SU-DHL-6 (cell line): Measurements from ENCODE around the gene TULP4.

Source experiments
- H2AFZ ChIP-seq: fragments of 200-600 bp; sonication (generic); 2 replicates; pipeline ENCODE4 v1.6.1; 2014; ENCODE audit warnings: low read depth, mild to moderate bottlenecking, moderate library complexity, mixed read lengths, antibody characterized with exemption, low read length; ENCODE audit not compliant: severe bottlenecking
- H3F3A ChIP-seq: fragments of 200-600 bp; shearing (Covaris generic); 2 replicates; pipeline ENCODE4 v1.6.0; 2016; ENCODE audit warnings: antibody characterized with exemption, mild to moderate bottlenecking; ENCODE audit not compliant: insufficient read depth
- H3K27ac ChIP-seq: fragments of 200-600 bp; sonication (generic); 2 replicates; pipeline ENCODE4 v1.5.1; 2016; ENCODE audit warnings: low read depth, mild to moderate bottlenecking, low read length, moderate library complexity, mixed read lengths
- H3K27me3 ChIP-seq: fragments of 200-600 bp; sonication (generic), shearing (Covaris generic); 2 replicates; pipeline ENCODE4 v1.6.0; 2014; ENCODE audit warnings: mild to moderate bottlenecking, low read length
- H3K36me3 ChIP-seq: fragments of 200-600 bp; sonication (generic); 2 replicates; pipeline ENCODE4 v1.6.1; 2014; ENCODE audit warnings: mild to moderate bottlenecking, low read length, mixed read lengths
- H3K4me2 ChIP-seq: fragments of 300-600, 200-600 bp; shearing (Covaris generic), sonication (generic); 2 replicates; pipeline ENCODE4 v1.6.0; 2014; ENCODE audit warnings: low read length, low read depth, mild to moderate bottlenecking; ENCODE audit not compliant: poor library complexity, severe bottlenecking
- H3K4me3 ChIP-seq: fragments of 200-600 bp; sonication (generic); 2 replicates; pipeline ENCODE4 v1.5.1; 2014; ENCODE audit warnings: antibody characterized with exemption, low read length, mild to moderate bottlenecking, mixed read lengths; ENCODE audit not compliant: insufficient read depth, poor library complexity, severe bottlenecking
- H3K79me2 ChIP-seq: fragments of 200-600 bp; sonication (generic); 2 replicates; pipeline ENCODE4 v1.6.1; 2014; ENCODE audit warnings: mild to moderate bottlenecking, low read length, moderate library complexity; ENCODE audit not compliant: insufficient read depth
- H3K9ac ChIP-seq: fragments of 200-600 bp; sonication (generic); 2 replicates; pipeline ENCODE4 v1.7.0; 2014; ENCODE audit warnings: mild to moderate bottlenecking, low read length
- H3K9me2 ChIP-seq: fragments of 200-600 bp; sonication (generic); replicated peaks from 2 replicates; pipeline ENCODE4 v1.6.1; 2014; ENCODE audit warnings: low read length; ENCODE audit not compliant: insufficient read depth
- H3K9me3 ChIP-seq: fragments of 200-600 bp; sonication (generic); 2 replicates; pipeline ENCODE4 v1.6.1; 2014; ENCODE audit warnings: low read length, mixed read lengths; ENCODE audit not compliant: insufficient read depth
- H4K20me1 ChIP-seq: fragments of 200-600 bp; sonication (generic); 2 replicates; pipeline ENCODE4 v1.6.1; 2014; ENCODE audit warnings: low read depth, mild to moderate bottlenecking, antibody characterized with exemption, low read length, moderate library complexity, mixed read lengths
- EZH2phosphoT487 ChIP-seq: fragments of 200-600 bp; sonication (generic), shearing (Covaris generic); conservative IDR thresholded peaks from 2 replicates; pipeline ENCODE4 v1.6.1; 2018; ENCODE audit warnings: mild to moderate bottlenecking, antibody characterized with exemption, low read length, moderate library complexity, mixed read lengths
- TF ChIP-seq, protein P1 (sequence below): fragments of 200-600 bp; sonication (generic); IDR thresholded peaks from one replicate; pipeline ENCODE4 v1.5.1; 2017; ENCODE audit warnings: antibody characterized with exemption, mild to moderate bottlenecking, low read length, moderate library complexity; ENCODE audit not compliant: insufficient read depth, poor library complexity, severe bottlenecking

Gene TULP4

GRCh38 chr6:158557927-158558326 lies 245.7 kb downstream of the TULP4 start:
- Histone ChIP-seq H3K79me2 (peaks cover 23% of the 10 kb centered on the region), H3K36me3 (no peaks in the 10 kb centered on the region), H3K4me2 (no peak overlapping the region), H3K4me3 (no peak overlapping the region), H3K9ac (no peak overlapping the region), H3K9me3 (no peaks in the 10 kb centered on the region), H3K9me2 (no peaks in the 10 kb centered on the region), H3F3A (peaks cover 11% of the 10 kb centered on the region), H3K27ac (no peak overlapping the region), H4K20me1 (no peaks in the 10 kb centered on the region), H2AFZ (no peak overlapping the region), H3K27me3 (no peaks in the 10 kb centered on the region)
- TF ChIP-seq, protein P1, sequence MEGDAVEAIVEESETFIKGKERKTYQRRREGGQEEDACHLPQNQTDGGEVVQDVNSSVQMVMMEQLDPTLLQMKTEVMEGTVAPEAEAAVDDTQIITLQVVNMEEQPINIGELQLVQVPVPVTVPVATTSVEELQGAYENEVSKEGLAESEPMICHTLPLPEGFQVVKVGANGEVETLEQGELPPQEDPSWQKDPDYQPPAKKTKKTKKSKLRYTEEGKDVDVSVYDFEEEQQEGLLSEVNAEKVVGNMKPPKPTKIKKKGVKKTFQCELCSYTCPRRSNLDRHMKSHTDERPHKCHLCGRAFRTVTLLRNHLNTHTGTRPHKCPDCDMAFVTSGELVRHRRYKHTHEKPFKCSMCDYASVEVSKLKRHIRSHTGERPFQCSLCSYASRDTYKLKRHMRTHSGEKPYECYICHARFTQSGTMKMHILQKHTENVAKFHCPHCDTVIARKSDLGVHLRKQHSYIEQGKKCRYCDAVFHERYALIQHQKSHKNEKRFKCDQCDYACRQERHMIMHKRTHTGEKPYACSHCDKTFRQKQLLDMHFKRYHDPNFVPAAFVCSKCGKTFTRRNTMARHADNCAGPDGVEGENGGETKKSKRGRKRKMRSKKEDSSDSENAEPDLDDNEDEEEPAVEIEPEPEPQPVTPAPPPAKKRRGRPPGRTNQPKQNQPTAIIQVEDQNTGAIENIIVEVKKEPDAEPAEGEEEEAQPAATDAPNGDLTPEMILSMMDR = no peak
- no peak for TF ChIP-seq EZH2phosphoT487

GRCh38 chr6:158558415-158559306 lies 246.4 kb downstream of the TULP4 start:
- H3K9me3 ChIP-seq = no peaks in the 10 kb centered on the region
- TF ChIP-seq EZH2phosphoT487 = no peak
- TF ChIP-seq, protein P1 = no peak
- no peaks in the 10 kb centered on the region for H3K27me3 ChIP-seq
- H3K36me3 ChIP-seq = no peaks in the 10 kb centered on the region
- no peaks in the 10 kb centered on the region for H3K9me2 ChIP-seq
- no peak overlapping the region for H3K27ac ChIP-seq
- no peak overlapping the region for H3K9ac ChIP-seq
- no peaks in the 10 kb centered on the region for H4K20me1 ChIP-seq
- peaks cover 11% of the 10 kb centered on the region for H3F3A ChIP-seq
- H3K79me2 ChIP-seq = peaks cover 30% of the 10 kb centered on the region
- peak overlapping the region; percentile 92 for H2AFZ ChIP-seq
- H3K4me2 ChIP-seq = no peak overlapping the region
- H3K4me3 ChIP-seq = no peak overlapping the region

GRCh38 chr6:158559338-158559894 lies 247.2 kb downstream of the TULP4 start:
- TF ChIP-seq, protein P1 = no peak
- TF ChIP-seq EZH2phosphoT487 = no peak
- H3F3A ChIP-seq = peaks cover 11% of the 10 kb centered on the region
- no peaks in the 10 kb centered on the region for H4K20me1 ChIP-seq
- H3K4me2 ChIP-seq = peak overlapping the region; percentile 75
- no peaks in the 10 kb centered on the region for H3K9me3 ChIP-seq
- H3K9ac ChIP-seq = peak overlapping the region; percentile 83
- peak overlapping the region; percentile 63 for H3K4me3 ChIP-seq
- no peak overlapping the region for H3K27ac ChIP-seq
- no peaks in the 10 kb centered on the region for H3K9me2 ChIP-seq
- no peaks in the 10 kb centered on the region for H3K27me3 ChIP-seq
- peak overlapping the region; percentile 92 for H2AFZ ChIP-seq
- H3K79me2 ChIP-seq = peaks cover 36% of the 10 kb centered on the region
- H3K36me3 ChIP-seq = no peaks in the 10 kb centered on the region
